GM12891 (cell line): Measurements from ENCODE around the gene RPL21. TPM values are rescaled to one million over a fixed set of nuclear protein-coding genes. Genes with fewer than 3 reads are reported as not detected.
"Not testable (repeated sequence)": the region's sequence is repeated elsewhere in the genome, so short reads cannot be mapped to it uniquely, and the experiment has no call there.

Experiments
- DNase-seq: peaks from one replicate; pipeline ENCODE4 v3.0.0; 2011; ENCODE audit warnings: low spot score; ENCODE audit not compliant: insufficient read length
- FAIRE-seq: peaks from 2 replicates; lab custom pipeline; 2011; peaks lifted over from hg19 to GRCh38; lab: Jason Lieb, UNC
- PAX5 ChIP-seq: IDR thresholded peaks from 2 replicates; pipeline ENCODE4 v1.6.1; 2011; ENCODE audit warnings: low read length, moderate library complexity, mild to moderate bottlenecking; ENCODE audit not compliant: insufficient read depth, severe bottlenecking
- POLR2A ChIP-seq: IDR thresholded peaks from 2 replicates; pipeline ENCODE4 v1.6.1; 2011; ENCODE audit warnings: low read depth, low read length, control low read depth
- POLR2AphosphoS5 ChIP-seq: IDR thresholded peaks from 2 replicates; pipeline ENCODE4 v1.6.1; 2011; ENCODE audit warnings: low read depth, low read length, control low read depth
- POU2F2 ChIP-seq: IDR thresholded peaks from 2 replicates; pipeline ENCODE4 v1.6.1; 2011; ENCODE audit warnings: low read depth, mild to moderate bottlenecking, control low read depth, low read length, moderate library complexity
- SPI1 ChIP-seq: IDR thresholded peaks from 2 replicates; pipeline ENCODE4 v1.6.1; 2011; ENCODE audit warnings: low read depth, low read length, control low read depth
- TAF1 ChIP-seq: IDR thresholded peaks from 2 replicates; pipeline ENCODE4 v1.6.1; 2011; ENCODE audit warnings: low read depth, low read length, control low read depth
- polyA plus RNA-seq: library from polyadenylated mRNA; unstranded; fragments of >200 nt; gene quantifications from one replicate; pipeline ENCODE4 v1.2.1, GENCODE V29; 2012; ENCODE audit warnings: low read depth, missing spikeins, inconsistent platforms; ENCODE audit not compliant: missing spikeins

Gene RPL21
- polyA plus RNA-seq: 3,057 TPM

DNA sequence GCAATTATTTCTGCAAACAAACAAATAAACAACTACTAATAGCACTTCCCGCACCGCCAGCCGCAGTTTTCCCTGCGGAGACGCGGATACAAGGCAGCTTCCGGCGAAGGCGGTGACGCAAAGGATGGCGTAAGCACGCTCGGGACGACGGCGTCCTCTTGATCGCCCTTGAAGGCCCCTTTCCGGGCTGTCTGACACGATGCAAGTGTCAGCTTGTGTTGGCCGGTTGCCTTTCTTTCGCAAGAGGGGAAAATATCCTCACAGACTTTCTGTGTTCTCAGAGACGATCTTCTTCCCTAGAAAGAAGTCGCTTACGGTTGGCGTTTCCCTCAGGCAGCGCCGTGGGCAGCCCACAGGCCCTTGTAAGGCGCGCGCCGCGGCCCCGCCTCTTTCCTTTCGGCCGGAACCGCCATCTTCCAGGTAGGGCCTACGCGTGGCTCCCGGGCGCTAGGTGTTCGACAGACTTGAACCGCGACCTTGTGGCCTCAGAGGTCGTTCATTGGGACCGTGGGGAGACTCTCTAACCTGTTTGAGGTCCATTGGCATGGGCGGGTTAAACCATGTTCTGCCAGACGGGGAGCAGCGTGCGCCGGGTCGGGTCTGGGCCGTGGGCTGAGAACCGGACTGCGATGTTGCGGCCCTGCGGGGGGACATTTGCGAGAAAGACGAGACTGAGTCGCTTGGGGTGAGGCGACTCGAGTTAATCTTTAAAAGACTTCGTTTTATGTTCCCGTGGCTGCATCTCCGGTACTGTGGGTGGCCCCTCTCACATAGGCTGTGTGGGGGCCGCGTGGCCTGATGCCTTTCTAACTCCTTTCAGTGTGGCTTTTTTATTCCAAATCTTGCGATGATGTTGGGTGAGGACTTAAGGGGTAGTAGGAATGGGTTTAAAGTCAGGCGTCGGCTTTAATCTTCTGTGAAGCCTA is at the start of gene RPL21:
Gene RPL21, plus strand, starts transcription at position 393 of the 926 bp plus-strand sequence. CDS start 2,219 bp downstream, outside the sequence.
- DNase-seq (peak; percentile 81), FAIRE-seq (peak; percentile 98)
- TF ChIP-seq POU2F2: peak; percentile 53; the same call in 1 of the 2 replicates
- TF ChIP-seq PAX5: no peak
- TF ChIP-seq POLR2A: peak; percentile 98
- peak; percentile 98 for TF ChIP-seq POLR2AphosphoS5
- TF ChIP-seq TAF1: peak; percentile 79
- TF ChIP-seq SPI1: no peak

DNA sequence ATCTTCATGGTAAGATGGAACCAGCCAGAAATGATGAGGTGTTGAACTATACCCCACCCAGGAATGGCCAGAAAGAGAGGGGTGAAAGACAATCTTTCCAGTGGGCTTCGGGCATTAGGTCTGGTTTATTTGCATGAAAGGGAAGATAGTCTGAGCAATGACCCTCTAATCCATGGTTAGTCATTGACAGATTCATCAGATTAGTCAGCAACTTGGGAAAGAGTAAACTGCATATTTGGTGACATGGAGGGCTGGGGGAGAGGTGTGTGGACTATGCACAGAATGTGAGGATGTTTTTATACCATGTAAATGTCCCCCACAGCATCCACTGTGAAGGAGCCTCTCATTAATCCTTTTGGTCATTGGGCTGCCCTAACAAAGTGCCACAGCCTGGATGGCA is 49.7 kb upstream of the RPL21 start:
- FAIRE-seq: no peak
- TF ChIP-seq POLR2A (no peak), POLR2AphosphoS5 (no peak), SPI1 (no peak), TAF1 (no peak), POU2F2 (no peak), PAX5 (no peak)
- DNase-seq: no peak

DNA sequence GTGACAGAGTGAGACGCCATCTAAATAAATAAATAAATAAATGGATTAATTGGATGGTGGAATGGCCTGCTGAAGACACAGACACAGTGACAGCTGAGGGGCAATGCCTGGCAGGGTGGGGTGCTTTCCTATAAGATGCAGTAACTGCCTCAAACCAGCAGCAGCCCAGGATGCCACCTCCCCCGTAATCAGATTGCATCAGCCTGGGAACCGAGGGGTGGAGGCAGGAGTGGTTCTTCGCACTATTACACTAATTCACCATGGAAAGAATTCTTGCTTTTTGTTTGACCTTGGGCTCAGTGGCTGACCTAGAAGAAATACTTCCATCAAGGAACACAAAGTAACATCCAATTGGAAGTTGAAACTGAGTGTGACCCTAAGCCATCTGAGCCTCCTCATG is 48.2 kb upstream of the RPL21 start:
- no peak for DNase-seq
- TF ChIP-seq PAX5: no peak
- no peak for TF ChIP-seq SPI1
- TF ChIP-seq TAF1: no peak
- TF ChIP-seq POU2F2: no peak
- TF ChIP-seq POLR2AphosphoS5: no peak
- no peak for TF ChIP-seq POLR2A
- no peak for FAIRE-seq

DNA sequence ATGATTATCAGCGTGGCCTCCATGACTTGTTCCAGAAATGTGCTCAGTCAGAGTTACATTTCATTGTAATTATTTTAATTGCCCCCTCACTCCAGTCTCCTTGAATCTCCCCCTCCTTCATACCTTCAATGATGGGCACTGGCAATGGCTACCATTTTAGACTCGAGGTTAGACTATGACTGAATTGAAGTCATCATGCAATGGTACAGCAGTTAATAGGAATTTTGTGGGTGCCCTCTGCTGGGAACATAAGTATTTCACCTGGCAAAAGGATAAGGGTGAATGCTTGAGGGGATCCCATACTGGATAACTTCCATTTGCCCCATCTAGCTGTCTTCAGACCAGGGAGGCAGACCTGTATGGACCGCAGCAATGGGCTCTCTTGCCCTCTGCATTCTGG is 47.5 kb upstream of the RPL21 start:
- no peak for FAIRE-seq
- no peak for TF ChIP-seq POU2F2
- no peak for TF ChIP-seq PAX5
- no peak for TF ChIP-seq POLR2A
- TF ChIP-seq SPI1: no peak
- no peak for TF ChIP-seq POLR2AphosphoS5
- no peak for TF ChIP-seq TAF1
- no peak for DNase-seq

GRCh38 chr13:27208514-27208913 is 42.8 kb upstream of the RPL21 start:
- DNase-seq (no peak), FAIRE-seq (no peak)
- TF ChIP-seq POLR2AphosphoS5: no peak
- no peak for TF ChIP-seq SPI1
- TF ChIP-seq TAF1: no peak
- TF ChIP-seq PAX5: no peak
- no peak for TF ChIP-seq POU2F2
- TF ChIP-seq POLR2A: no peak

GRCh38 chr13:27211271-27211670 is 40.1 kb upstream of the RPL21 start:
- no peak for DNase-seq
- no peak for FAIRE-seq
- TF ChIP-seq SPI1: no peak

DNA sequence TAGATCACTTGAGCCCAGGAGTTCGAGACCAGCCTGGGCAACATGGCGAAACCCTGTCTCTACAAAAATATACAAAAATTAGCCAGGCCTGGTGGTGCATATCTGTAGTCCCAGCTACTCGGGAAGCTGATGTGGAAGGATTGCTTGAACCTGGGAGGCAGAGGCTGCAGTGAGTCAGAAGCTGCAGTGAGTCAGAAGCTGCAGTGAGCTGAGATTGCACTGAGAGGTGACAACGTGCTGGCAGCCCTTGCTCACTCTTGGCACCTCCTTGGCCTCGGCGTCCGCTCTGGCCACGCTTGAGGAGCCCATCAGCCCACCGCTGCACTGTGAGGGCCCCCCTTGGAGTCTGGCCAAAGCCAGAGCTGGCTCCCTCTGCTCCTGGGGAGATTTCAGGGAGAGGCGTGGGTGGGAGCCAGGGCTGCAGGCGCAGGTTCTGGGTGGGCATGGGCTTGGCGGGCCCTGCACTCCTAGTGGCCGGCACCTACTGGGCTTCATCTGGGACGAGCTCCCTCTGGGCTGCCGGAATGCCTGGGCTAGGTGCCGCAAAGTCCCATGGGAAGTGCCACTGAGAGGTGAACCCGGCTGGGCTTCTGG is 39.5 kb upstream of the RPL21 start:
- no peak for DNase-seq
- no peak for FAIRE-seq
- TF ChIP-seq POLR2AphosphoS5: no peak
- TF ChIP-seq SPI1: no peak
- TF ChIP-seq PAX5: no peak

- FAIRE-seq, DNase-seq: not testable (repeated sequence)
These were observed 38.0 kb upstream of the RPL21 start for GRCh38 chr13:27213386-27213785.

DNA sequence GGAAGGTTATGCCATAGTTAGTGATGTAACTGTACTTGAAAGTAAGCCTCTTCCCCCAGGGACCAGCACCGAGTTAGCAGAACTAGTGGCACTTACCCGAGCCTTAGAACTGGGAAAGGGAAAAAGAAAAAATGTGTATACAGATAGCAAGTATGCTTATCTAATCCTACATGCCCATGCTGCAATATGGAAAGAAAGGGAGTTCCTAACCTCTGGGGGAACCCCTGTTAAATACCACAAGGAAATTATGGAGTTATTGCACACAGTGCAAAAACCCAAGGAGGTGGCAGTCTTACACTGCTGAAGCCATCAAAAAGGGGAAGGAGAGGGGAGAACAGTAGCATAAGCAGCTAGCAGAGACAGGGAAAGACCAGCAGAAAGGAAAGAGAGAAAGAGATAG is 33.6 kb upstream of the RPL21 start:
- DNase-seq, FAIRE-seq: not testable (repeated sequence)

DNA sequence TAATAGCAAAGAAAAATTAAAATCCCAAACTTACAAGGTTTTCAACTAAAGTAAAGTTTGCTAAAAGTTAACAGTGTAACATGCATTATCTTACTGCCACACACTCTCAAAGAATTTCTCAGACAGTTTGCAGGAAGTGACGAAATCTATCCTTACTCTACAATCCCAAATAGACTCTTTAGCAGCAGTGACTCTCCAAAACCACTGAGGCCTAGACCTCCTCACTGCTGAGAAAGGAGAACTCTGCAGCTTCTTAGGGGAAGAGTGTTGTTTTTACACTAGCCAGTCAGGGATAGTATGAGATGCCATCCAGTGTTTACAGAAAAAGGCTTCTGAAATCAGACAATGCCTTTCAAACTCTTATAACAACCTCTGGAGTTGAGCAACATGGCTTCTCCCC is 32.5 kb upstream of the RPL21 start:
- FAIRE-seq, DNase-seq: not testable (repeated sequence)

DNA sequence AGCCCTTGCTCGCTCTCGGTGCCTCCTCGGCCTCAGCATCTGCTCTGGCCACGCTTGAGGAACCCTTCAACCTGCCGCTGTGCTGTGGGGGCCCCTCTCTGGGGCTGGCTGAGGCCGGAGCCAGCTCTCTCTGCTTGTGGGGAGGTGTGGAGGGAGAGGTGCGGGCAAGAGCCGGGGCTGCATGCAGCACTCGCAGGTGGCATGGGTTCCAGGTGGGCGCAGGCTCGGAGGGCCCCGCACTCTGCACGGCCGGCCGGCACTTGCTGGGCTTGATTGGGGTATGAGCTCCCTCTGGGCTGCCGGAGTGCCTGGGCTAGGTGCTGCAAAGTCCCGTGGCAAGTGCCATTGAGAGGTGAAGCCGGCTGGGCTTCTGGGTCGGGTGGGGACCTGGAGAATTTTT is 31.7 kb upstream of the RPL21 start:
- TF ChIP-seq TAF1: no peak
- no peak for TF ChIP-seq POLR2A
- no peak for TF ChIP-seq SPI1
- DNase-seq: no peak
- FAIRE-seq: no peak

DNA sequence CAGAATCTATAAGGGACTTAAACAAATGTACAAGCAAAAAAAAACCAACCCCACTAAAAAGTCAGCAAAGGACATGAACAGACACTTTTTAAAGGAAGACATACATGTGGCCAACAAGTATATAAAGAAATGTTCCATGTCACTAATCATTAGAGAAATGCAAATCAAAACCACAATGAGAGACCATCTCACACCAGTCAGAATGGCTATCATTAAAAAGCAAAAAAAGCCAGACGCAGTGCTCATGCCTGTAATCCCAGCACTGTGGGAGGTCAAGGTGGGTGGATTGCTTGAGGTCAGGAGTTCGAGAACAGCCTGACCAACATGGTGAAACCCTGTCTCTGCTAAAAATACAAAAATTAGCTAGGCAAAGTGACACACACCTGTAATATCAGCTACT is 29.3 kb upstream of the RPL21 start:
- DNase-seq: not testable (repeated sequence)
- peak; percentile 48 for FAIRE-seq
